Lower leg skin (tissue), 3 donors: ENCODE measurements around the gene FICD.

Source experiments
- CTCF ChIP-seq, 3 donors: fragments of 450-650 bp; IDR thresholded peaks; one replicate each; pipeline ENCODE4 v1.5.1; 2016; ENCODE audit warnings: antibody characterized with exemption in 3 of 3, mild to moderate bottlenecking in 3 of 3, moderate library complexity in 2 of 3
- POLR2A ChIP-seq, 2 donors: fragments of 450-650 bp; IDR thresholded peaks; one replicate each; pipeline ENCODE4 v1.6.1; 2016 to 2017; ENCODE audit warnings: antibody characterized with exemption in 2 of 2, mild to moderate bottlenecking in 1 of 2, moderate library complexity in 1 of 2

- TF ChIP-seq CTCF (IDR thresholded peaks at IDR 0.05), result no peak
- no peak for TF ChIP-seq POLR2A (IDR thresholded peaks at IDR 0.05)
These were observed 37.8 kb upstream of the FICD start for GRCh38 chr12:108477055-108477880.
